Tibial nerve (tissue), 4 donors: Measurements from ENCODE around the gene ARID5B. TPM values are rescaled to one million over a fixed set of nuclear protein-coding genes. Genes with fewer than 3 reads are reported as not detected.

Experiments used
- DNase-seq, 2 donors: peaks; one replicate each; pipeline ENCODE4 v3.0.0-alpha.2; 2019; ENCODE audit warnings: low spot score in 2 of 2
- H3K27ac ChIP-seq, 4 donors: fragments of 200-600 bp; sonication (generic) in 3 of 4; one replicate each; pipeline ENCODE4 v1.5.1; 2017 to 2019; ENCODE audit warnings: mild to moderate bottlenecking in 1 of 4
- H3K27me3 ChIP-seq, 2 donors: fragments of 200-600 bp; sonication (generic) in 1 of 2; one replicate each; pipeline versions ENCODE4 v1.5.1 to v1.6.0; 2017 to 2019
- H3K36me3 ChIP-seq, 3 donors: fragments of 200-600 bp; sonication (generic); one replicate each; pipeline ENCODE4 v1.5.1; 2018 to 2019
- H3K4me1 ChIP-seq, 4 donors: fragments of 200-600 bp; sonication (generic) in 3 of 4; one replicate each; pipeline ENCODE4 v1.5.1; 2017 to 2019
- H3K4me3 ChIP-seq, 4 donors: fragments of 200-600 bp; sonication (generic) in 3 of 4; one replicate each; pipeline ENCODE4 v1.5.1; 2017 to 2019; ENCODE audit warnings: mild to moderate bottlenecking in 1 of 4, moderate library complexity in 1 of 4
- H3K9me3 ChIP-seq, 4 donors: fragments of 200-600 bp; sonication (generic) in 3 of 4; one replicate each; pipeline ENCODE4 v1.5.1; 2017 to 2019
- CTCF ChIP-seq, 5 experiments: fragments of 200-600 bp in 3 of 5; fragments of 450-650 bp in 2 of 5; sonication (generic) in 3 of 5; IDR thresholded peaks; one replicate each; pipeline ENCODE4 v1.5.1; 2016 to 2019; ENCODE audit warnings: antibody characterized with exemption in 5 of 5, mild to moderate bottlenecking in 3 of 5, moderate library complexity in 2 of 5
- EP300 ChIP-seq, 2 donors: sonication (generic); formaldehyde crosslinking; IDR thresholded peaks; one replicate each; pipeline ENCODE4 v1.6.1; 2017; ENCODE audit warnings: antibody characterized with exemption in 2 of 2, mild to moderate bottlenecking in 1 of 2
- POLR2A ChIP-seq, 2 donors: fragments of 450-650 bp; IDR thresholded peaks; one replicate each; pipeline ENCODE4 v1.6.1; 2017; ENCODE audit warnings: antibody characterized with exemption in 2 of 2, mild to moderate bottlenecking in 2 of 2, moderate library complexity in 2 of 2
- WGBS, 2 donors: methylation state at CpG; one replicate each; pipeline ENCODE4 v1.1.5; 2018; 5-methylcytosine and 5-hydroxymethylcytosine counted together
- total RNA-seq, 4 donors: library from RNA; depleted of rRNA; stranded (reverse); fragments of >200 nt; gene quantifications; one replicate each; pipeline ENCODE4 v1.1.0, GENCODE V29; 2016

ARID5B gene
- total RNA-seq, 4 donors from 2014 or later: 47.4 to 82.2 (median 62.6) TPM

DNA sequence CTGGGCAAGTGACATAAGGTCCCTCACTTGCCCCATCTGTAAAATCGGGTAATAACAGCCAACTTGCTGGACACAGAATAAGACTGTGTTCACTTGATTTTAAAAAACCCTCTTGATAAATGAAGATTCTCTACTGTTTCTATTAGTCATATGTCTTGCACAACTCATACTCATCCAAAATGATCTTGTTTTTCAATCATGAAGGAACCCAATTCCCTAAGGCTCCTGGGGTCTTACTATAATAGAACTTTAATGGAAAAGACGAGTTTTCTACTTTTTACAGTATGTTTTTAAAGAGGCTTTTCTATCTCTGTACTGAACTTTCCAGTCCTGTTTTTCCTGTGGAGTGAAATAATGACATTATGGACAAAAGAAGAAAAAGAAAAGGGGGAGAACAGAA is 103.8 kb downstream of the ARID5B start:
- 70 to 77% methylated on average over 2 of the region's 2 CpGs for WGBS, 2 donors
- H3K27ac ChIP-seq: peak overlapping the region in 3 of 4 donors; percentile 10 to 68 (median 46)

DNA sequence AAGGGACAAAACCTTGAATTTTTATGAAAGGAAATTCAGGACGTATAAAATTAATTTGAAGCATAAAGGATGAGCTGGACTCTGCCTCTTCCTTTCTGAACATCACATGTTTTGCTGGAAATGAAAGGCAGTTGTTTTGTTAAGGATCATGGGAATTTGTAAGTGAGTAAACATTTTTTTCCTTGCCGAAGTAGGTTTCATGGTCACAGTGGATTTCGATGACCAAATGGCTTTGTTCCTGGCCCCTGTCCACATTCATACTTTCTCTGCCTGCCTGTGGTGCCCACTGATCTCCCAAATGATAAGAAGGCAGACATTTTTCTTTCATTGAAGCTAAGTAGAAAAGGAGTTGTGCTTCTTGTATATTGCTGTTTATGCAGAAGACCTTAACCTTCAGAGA is 104.2 kb downstream of the ARID5B start:
- H3K27me3 ChIP-seq: no peaks in the 10 kb centered on the region
- TF ChIP-seq CTCF (IDR thresholded peaks at IDR 0.05): no peak
- TF ChIP-seq POLR2A (IDR thresholded peaks at IDR 0.05): no peak
- no peak for TF ChIP-seq EP300 (IDR thresholded peaks at IDR 0.05)
- peak overlapping the region in 3 of 4 donors; percentile 10 to 68 (median 46) for H3K27ac ChIP-seq
- no peaks in the 10 kb centered on the region for H3K9me3 ChIP-seq
- peaks cover 0 to 6% (median 0%) of the 10 kb centered on the region in 3 donors for H3K36me3 ChIP-seq
- WGBS, 2 donors: 48 to 50% methylated on average over 3 of the region's 3 CpGs
- no peak for DNase-seq
- no peak overlapping the region for H3K4me3 ChIP-seq
- H3K4me1 ChIP-seq: peaks cover 0 to 47% (median 15%) of the 10 kb centered on the region in 4 donors

More for the DNA sequence above, 103.8 kb downstream of the ARID5B start:
- Histone ChIP-seq H3K4me1 (peaks cover 0 to 43% (median 15%) of the 10 kb centered on the region in 4 donors), H3K9me3 (no peaks in the 10 kb centered on the region), H3K27me3 (no peaks in the 10 kb centered on the region), H3K4me3 (no peak overlapping the region), H3K36me3 (peaks cover 0 to 9% (median 0%) of the 10 kb centered on the region in 3 donors)
- no peak for TF ChIP-seq CTCF (IDR thresholded peaks at IDR 0.05)
- no peak for TF ChIP-seq POLR2A (IDR thresholded peaks at IDR 0.05)
- no peak for TF ChIP-seq EP300 (IDR thresholded peaks at IDR 0.05)
- no peak for DNase-seq

DNA sequence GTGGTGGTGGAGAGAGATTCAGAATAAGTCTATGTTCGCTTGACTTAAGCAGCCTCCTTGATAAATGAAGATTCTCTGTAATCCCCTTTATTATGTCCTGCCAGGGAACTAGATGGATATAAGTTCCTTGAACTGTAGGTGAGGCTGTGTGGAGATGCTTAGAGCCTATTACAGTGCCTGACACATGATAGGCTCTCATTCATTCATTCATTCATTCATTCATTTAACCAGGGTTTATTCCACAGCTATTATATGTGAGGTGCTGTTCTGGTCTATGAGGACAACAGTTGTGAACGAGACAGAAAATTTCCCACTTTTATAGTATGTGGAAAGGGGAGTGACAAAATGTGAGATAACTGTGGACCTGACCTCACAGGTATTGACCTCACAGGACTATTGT is 105.6 kb downstream of the ARID5B start:
- WGBS, 2 donors: 94 to 96% methylated on average over 2 of the region's 2 CpGs
- H3K27ac ChIP-seq: no peak overlapping the region

GRCh38 chr10:62008196-62008595 is 106.7 kb downstream of the ARID5B start:
- H3K36me3 ChIP-seq: no peaks in the 10 kb centered on the region
- H3K4me1 ChIP-seq: peaks cover 0 to 48% (median 15%) of the 10 kb centered on the region in 4 donors
- no peak for DNase-seq
- TF ChIP-seq CTCF (IDR thresholded peaks at IDR 0.05): no peak
- no peak for TF ChIP-seq EP300 (IDR thresholded peaks at IDR 0.05)
- no peak for TF ChIP-seq POLR2A (IDR thresholded peaks at IDR 0.05)
- H3K4me3 ChIP-seq: no peak overlapping the region
- no peaks in the 10 kb centered on the region for H3K27me3 ChIP-seq
- no peak overlapping the region for H3K27ac ChIP-seq
- no peaks in the 10 kb centered on the region for H3K9me3 ChIP-seq
- 92 to 99% methylated on average over 6 of the region's 6 CpGs for WGBS, 2 donors

More for the DNA sequence above, 105.6 kb downstream of the ARID5B start:
- no peak overlapping the region for H3K4me3 ChIP-seq
- no peak for DNase-seq
- no peaks in the 10 kb centered on the region for H3K36me3 ChIP-seq
- peaks cover 0 to 48% (median 15%) of the 10 kb centered on the region in 4 donors for H3K4me1 ChIP-seq
- no peaks in the 10 kb centered on the region for H3K27me3 ChIP-seq
- H3K9me3 ChIP-seq: no peaks in the 10 kb centered on the region
- no peak for TF ChIP-seq POLR2A (IDR thresholded peaks at IDR 0.05)

DNA sequence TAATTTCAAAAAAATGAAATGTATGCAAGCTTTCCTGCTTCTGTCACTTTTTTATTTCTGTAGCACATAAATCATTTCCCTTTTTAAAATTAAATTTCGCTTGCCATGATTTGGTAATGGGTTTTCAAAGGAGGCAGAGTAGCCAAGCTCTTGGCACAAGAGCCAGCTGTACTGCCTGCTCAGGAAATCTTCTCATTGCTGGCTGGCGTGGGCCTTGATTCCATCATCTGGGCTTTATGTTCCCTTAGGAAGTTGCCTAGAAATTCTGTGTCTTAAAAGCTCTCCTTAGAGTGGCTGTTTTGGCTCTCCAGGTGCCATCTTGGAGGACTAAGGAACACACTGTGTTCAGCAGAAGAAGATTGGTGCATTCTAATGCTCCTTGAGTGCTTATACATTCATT is 107.4 kb downstream of the ARID5B start:
- H3K27me3 ChIP-seq: no peaks in the 10 kb centered on the region
- no peak for TF ChIP-seq POLR2A (IDR thresholded peaks at IDR 0.05)
- TF ChIP-seq CTCF (IDR thresholded peaks at IDR 0.05): no peak
- no peak for TF ChIP-seq EP300 (IDR thresholded peaks at IDR 0.05)
- 89 to 95% methylated on average over 2 of the region's 2 CpGs for WGBS, 2 donors
- peaks cover 0 to 42% (median 14%) of the 10 kb centered on the region in 4 donors for H3K4me1 ChIP-seq
- H3K9me3 ChIP-seq: no peaks in the 10 kb centered on the region
- H3K4me3 ChIP-seq: no peak overlapping the region
- H3K27ac ChIP-seq: peak overlapping the region in 1 of 4 donors; percentile 60
- H3K36me3 ChIP-seq: no peaks in the 10 kb centered on the region
- no peak for DNase-seq

- DNase-seq: no peak
- Histone ChIP-seq H3K4me3 (no peak overlapping the region), H3K36me3 (no peaks in the 10 kb centered on the region), H3K27ac (peak overlapping the region in 2 of 4 donors; percentile 48 to 60), H3K9me3 (no peaks in the 10 kb centered on the region), H3K4me1 (peaks cover 0 to 28% (median 7%) of the 10 kb centered on the region in 4 donors), H3K27me3 (no peaks in the 10 kb centered on the region)
- WGBS, 2 donors: 54 to 67% methylated on average over 5 of the region's 5 CpGs
- TF ChIP-seq CTCF (IDR thresholded peaks at IDR 0.05): no peak
- peak in 1 of 2 donors; percentile 9 for TF ChIP-seq EP300 (IDR thresholded peaks at IDR 0.05)
- no peak for TF ChIP-seq POLR2A (IDR thresholded peaks at IDR 0.05)
These were observed 108.9 kb downstream of the ARID5B start for GRCh38 chr10:62010366-62010765.
